ENCODE measurements around the gene PIEZO1.
"Not testable (repeated sequence)": the region's sequence is repeated elsewhere in the genome, so short reads cannot be mapped to it uniquely, and the experiment has no call there.

The PIEZO1 gene

GRCh38 chr16:88688013-88688778 is 96.8 kb downstream of the PIEZO1 start:
- DNase-seq (ENCODE audit: low read depth in 2 of 2), result no peak

- DNase-seq (ENCODE audit: low read depth in 2 of 2), result no peak
Observed at GRCh38 chr16:88687676-88688012, 97.4 kb downstream of the PIEZO1 start.

DNA sequence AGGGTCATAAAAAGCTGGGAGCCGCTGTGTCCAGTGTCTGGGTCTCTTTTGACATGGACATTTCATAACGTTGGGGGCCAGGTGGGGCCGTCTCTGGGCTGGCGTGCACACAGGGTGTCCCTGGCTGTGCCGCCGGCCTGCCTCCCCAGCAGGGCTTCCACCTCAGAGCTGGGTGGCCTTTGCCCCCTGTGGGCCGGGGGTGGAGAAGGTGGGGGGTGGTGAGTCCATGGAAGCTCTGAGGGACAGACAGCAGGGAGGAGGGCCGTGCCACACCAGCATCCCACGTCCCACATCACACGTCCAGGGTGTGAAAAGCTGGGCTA is 97.8 kb downstream of the PIEZO1 start:
- no peak for DNase-seq (ENCODE audit: low read depth in 2 of 2)

- DNase-seq (ENCODE audit: low read depth in 2 of 2), result peak; percentile 65 to 70
Observed at GRCh38 chr16:88686439-88687253, 98.4 kb downstream of the PIEZO1 start, which contains the start of gene SNAI3. TSS of gene SNAI3 (minus strand) at chr16:88686507. CDS start at chr16:88686406, 101 bp downstream.

DNA sequence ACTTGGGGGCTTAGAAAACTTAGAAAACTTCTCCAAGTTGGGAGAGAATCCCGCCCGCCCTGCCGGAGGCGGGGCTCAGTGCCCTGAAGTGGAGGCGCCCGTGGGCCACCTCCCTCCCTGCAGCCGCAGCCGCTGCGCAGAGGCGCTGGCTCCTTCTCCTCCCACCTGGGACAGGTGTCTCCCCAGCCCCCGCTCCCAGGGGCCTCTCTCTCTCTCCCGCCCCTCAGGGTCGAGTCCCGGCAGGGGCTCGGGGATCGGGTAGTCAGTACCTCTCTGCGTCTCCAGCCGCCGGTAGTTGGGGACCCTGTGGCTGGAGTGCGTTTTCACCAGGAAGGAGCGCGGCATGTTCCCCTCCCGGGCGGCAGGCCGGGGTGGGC is 99.0 kb downstream of the PIEZO1 start:
- no peak for DNase-seq (ENCODE audit: low read depth in 2 of 2)

DNA sequence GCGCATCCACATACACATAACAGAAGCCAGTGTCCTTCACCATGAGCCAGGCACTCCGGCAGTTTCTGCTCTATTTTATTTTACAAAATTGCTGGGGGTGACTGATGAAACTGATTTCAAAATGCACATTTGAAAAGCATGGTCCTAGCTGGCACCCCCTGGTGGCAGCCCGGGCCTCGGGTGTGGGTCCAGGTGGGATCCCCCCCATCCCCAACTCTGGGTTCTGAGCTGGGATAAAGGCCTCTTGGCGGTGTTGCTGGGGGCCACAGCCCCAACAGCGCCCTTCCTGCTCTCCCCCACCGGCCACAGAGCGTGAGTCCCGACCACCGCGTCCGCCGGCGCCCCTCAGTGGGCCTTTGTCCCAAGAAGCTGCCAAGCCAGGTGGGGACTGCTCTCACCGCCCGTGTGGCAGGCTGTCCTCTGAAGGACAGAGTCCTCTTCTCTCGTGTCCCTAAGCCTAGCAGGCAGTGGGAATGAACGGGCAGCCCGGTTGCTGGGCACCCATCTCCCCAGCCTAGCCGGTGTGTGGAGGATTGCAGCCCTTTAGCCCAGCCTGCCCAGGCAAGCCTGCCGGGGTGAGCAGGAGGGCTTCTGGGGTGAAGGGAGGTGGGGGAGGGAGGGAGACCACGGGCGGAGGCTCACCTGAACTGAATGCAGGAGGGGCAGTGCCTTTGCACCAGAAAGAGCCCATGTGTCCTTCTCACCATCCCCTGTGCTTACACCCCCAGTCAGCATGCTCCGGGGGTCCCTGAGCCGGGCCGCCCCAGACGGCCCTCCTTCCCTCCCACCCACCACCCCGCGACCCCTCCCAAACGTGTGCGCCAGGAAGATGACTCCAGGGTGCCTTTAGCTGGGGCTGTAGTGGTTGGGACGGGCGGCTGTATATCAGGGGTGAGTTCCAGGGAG is 99.6 kb downstream of the PIEZO1 start:
- DNase-seq (ENCODE audit: low read depth in 2 of 2), result peak in 1 of 2 donors; percentile 51

DNA sequence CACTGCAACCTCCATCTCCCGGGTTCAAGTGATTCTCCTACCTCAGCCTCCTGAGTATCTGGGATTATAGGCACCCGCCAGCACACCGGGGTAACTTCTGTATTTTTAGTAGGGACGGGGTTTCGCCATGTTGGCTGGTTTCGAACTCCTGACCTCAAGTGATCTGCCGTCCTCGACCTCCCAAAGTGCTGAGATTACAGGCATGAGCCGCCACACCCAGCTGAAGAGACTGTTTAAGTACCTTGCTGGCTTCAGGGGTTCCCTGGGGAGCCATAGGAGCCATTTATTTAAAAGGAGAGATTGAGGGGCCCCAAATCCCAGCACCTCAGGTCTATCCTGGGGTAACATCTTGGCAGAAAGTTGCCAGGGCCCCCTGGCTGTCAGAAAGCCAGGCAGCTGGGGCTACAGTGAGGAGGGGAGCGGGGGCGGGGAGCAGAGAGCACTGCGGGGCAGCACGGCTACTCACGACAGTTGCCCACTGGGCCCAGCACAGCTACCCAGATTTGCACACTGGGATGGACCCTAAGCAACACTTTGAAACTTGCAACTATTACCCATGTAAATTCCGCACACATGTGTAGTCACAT is 100.4 kb downstream of the PIEZO1 start:
- DNase-seq (ENCODE audit: low read depth in 2 of 2), result no peak

GRCh38 chr16:88681709-88682451 is 103.1 kb downstream of the PIEZO1 start:
- no peak for DNase-seq (ENCODE audit: low read depth in 2 of 2)

- no peak for DNase-seq (ENCODE audit: low read depth in 2 of 2)
Observed at GRCh38 chr16:88681084-88681680, 103.8 kb downstream of the PIEZO1 start.

DNA sequence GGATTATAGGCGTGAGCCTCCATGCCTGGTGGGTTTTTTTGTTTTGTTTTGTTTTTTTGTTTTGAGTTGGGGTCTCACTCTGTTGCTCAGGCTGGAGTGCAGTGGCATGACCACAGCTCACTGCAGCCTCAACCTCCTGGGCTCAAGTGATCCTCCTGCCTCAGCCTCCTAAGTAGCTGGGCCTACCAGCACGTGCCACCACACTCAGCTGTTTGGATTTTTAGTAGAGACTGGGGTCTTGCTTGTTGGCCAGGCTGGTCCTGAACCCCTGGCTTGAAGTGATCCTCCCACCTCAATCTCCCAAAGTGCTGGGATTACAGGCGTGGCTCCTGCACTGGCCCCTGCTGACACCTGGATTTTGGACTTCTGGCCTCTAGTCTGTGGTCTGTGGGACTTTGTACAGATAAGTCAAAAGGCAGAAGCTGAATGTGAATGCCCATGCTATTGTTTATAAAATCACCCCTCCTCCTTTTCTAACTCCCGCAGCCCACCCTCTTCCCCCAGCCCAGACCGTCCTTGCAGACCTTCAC is 104.4 kb downstream of the PIEZO1 start:
- DNase-seq (ENCODE audit: low read depth in 2 of 2), result no peak

- no peak for DNase-seq (ENCODE audit: low read depth in 2 of 2)
Observed at GRCh38 chr16:88678224-88678979, 106.6 kb downstream of the PIEZO1 start.

DNA sequence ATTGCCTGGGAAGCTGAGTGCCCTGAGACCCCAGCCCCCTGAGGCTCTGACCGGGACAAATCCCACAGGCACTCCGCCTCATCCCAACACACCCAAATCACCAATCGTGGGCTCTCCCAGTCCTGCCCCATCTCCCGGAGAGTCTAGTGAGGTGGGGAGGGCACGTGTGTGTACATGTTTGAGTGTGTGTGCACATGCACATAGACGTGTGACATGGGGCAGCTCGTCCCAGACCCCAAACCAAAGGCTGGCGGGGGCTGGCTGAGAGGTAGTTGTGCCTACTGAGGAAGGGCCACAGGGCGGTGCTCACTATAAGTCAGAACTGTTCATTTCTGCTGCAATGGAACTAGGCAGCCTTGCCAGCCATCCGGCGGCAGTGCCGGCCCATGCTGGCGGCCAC is 107.3 kb downstream of the PIEZO1 start:
- DNase-seq (ENCODE audit: low read depth in 2 of 2), result no peak

- DNase-seq (ENCODE audit: low read depth in 2 of 2), result no peak
Observed at GRCh38 chr16:88676502-88677242, 108.3 kb downstream of the PIEZO1 start.

DNA sequence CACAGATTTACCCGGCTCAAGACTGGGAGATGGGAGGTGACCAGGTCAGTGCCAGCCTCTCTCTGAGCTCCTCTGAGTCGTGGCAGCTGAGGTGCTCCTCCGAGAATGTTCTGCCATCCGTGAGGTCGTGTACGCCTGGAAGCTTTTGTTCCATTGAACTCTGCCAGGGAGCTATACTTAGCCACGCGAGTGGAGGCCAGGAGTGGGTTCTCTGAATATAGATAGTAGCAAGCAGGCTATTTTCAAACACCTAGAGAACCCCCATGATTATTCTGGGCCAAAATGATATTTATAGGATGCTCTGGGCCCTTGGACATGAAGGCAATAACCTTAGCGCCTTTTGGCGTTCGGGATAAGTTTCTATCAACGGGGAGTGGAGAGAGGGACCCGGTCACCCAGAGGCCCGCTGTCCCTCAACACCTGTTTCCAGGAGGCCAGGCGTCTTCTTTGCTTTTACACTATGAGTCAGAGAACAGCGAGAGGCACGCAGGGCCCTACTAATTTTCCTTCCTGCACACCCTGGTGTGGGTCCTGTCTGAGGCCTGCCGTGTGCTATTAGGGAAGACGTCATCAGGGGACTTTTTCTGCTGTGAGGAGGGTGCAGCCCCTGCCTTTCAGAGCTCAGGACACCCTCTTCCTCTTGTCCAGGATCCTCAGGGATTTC is 111.2 kb downstream of the PIEZO1 start:
- DNase-seq (ENCODE audit: low read depth in 2 of 2), result no peak

DNA sequence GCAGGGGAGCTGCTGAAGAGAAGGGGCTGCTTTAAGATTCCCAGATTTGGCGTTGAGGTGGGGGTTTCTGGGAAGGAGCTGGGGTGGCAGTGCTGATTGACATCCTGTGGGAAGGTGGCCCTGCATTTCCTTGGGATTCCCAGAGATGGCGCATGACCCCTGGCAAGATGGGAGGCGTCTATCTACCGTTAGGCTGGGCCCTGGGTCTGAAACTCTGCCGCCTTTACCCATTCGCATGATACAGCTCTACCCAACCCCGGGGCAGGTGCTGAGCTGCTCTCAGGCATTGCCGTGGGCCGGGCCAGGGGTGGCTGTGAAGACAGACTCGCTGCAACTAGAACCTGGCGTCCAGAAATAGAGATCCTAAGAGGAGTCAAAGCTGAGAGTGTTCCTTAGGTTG is 112.2 kb downstream of the PIEZO1 start:
- no peak for DNase-seq (ENCODE audit: low read depth in 2 of 2)

DNA sequence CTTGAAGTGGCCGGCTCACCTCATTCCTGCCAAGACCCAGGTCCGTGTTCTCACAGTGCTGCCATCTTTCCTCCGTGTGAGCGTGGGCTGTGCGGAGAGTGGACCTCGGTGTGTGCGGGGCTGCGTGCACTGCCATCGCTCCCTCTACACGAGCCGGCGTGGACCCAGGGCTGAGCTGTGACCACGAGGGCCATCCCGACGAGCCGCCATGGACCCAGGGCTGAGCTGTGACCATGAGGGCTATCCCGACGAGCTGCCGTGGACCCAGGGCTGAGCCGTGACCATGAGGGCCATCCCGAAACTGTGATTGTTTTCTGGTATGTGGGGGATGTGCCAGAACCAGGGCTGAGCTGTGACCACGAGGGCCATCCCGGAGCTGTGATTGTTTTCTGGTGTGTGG is 113.2 kb downstream of the PIEZO1 start:
- DNase-seq (ENCODE audit: low read depth in 2 of 2), result no peak

DNA sequence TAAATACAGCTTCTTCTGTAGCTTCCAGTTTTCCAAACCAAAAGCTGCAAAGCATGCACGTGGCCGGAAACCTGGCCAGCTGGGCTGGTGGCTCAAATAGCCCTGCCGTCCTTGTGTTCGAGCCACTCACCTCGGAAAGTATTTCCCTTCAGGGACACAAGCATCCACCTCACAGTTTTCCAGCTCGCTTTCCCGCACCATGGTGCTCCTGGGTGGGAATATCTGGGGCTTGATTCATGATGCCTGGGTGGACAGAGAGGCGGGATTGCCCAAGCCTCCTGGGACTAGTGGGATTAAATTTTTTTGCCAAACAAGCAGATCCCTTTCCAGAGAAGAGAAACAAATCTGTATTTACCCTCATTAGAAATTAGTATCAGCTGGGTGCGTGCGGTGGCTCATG is 115.0 kb downstream of the PIEZO1 start:
- DNase-seq (ENCODE audit: low read depth in 2 of 2), result no peak

GRCh38 chr16:88669493-88669892 is 115.5 kb downstream of the PIEZO1 start:
- DNase-seq (ENCODE audit: low read depth in 2 of 2), result not testable (repeated sequence)

DNA sequence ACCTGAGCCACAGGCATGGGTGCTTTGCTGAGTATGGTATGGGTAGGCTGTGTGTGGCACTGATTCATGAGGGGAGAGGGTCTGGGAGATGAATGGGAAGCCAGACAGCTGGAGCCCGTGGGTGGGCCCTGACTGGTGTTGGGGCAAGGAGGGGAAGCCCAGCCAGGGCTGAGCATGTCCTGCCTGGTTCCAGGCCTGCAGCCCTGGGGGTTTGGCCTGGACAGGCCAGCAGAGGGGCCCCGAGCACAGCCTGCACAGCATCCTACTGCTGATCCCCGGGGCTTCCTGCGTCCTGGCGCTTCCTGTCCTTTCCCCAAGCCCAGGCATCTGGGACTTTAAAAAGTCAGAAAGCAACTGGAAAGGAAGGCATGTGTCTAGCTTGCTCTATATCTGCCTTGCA is 117.6 kb downstream of the PIEZO1 start:
- no peak for DNase-seq (ENCODE audit: low read depth in 2 of 2)
